ENCODE data around the gene SLC52A1.

The SLC52A1 gene

GRCh38 chr17:5014357-5014756 lies 20.9 kb downstream of the SLC52A1 start:
- Mint-ChIP-seq H3K27ac (no peak overlapping the region), H3K36me3 (peaks cover 56% of the 10 kb centered on the region), H3K27me3 (no peaks in the 10 kb centered on the region), H3K4me3 (no peak overlapping the region), H3K4me1 (peaks cover 18% of the 10 kb centered on the region), H3K9me3 (no peaks in the 10 kb centered on the region)
- ATAC-seq = no peak

GRCh38 chr17:5011928-5012327 lies 23.3 kb downstream of the SLC52A1 start:
- Mint-ChIP-seq H3K27ac (no peak overlapping the region), H3K4me3 (no peak overlapping the region), H3K4me1 (peaks cover 14% of the 10 kb centered on the region), H3K36me3 (peaks cover 66% of the 10 kb centered on the region), H3K27me3 (no peaks in the 10 kb centered on the region), H3K9me3 (no peaks in the 10 kb centered on the region)
- ATAC-seq = peak; percentile 31

DNA sequence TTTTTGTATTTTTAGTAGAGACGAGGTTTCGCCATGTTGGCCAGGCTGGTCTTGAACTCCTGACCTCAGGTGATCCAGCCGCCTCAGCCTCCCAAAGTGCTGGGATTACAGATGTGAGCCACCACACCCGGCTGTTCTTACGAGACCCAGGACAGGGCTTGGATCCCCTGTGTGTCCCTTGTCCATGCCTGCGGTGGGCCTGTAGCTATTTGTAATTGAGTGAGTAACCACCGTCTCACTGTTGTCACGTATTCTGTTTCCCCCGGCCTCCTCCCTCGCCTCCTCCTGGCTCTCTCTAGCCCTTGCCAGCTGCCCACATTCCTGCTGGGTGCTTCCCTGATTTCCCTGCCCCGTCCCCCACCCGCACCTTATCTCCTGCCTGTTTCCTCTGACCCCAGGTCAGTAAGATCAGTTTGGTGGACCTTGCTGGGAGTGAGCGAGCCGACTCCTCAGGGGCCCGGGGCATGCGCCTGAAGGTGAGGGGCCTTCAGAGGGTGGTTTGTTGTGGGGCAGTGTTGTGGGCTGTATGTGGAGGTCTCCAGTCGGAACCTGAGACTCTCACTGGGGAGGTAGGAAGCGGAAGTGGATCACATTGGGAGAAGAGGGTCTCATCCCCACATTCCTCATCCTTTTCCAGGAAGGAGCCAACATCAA lies 31.9 kb downstream of the SLC52A1 start:
- H3K9me3 Mint-ChIP-seq = no peaks in the 10 kb centered on the region
- no peak overlapping the region for H3K27ac Mint-ChIP-seq
- peaks cover 75% of the 10 kb centered on the region for H3K36me3 Mint-ChIP-seq
- H3K4me1 Mint-ChIP-seq = peaks cover 27% of the 10 kb centered on the region
- no peak overlapping the region for H3K4me3 Mint-ChIP-seq
- no peaks in the 10 kb centered on the region for H3K27me3 Mint-ChIP-seq
- no peak for ATAC-seq

DNA sequence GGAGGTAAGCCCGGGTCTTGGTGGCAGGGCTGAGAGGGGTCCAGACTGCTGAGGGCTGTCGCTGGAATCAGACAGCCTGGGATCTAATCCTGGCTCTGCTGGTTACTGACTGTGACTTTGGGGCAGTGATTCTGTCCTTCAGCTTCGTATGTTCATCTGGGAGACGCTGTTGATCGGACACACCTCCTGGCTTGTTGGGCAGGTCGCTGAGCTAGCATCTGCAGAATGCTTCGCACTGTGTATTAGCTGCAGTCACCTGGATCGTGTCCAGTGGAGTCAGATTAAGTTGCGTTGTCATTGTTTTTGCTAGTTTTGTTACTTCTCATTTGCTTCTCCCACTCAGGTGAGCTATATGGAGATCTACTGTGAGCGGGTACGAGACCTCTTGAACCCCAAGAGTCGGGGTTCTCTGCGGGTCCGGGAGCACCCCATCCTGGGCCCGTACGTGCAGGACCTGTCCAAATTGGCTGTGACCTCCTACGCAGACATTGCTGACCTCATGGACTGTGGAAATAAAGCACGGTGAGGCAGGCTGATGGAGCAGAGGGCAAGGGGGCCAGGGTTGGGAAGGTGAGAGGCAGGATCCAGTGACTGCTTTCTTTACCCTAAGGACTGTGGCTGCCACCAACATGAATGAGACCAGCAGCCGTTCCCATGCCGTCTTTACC lies 33.0 kb downstream of the SLC52A1 start:
- H3K27me3 Mint-ChIP-seq = no peaks in the 10 kb centered on the region
- H3K4me1 Mint-ChIP-seq = peaks cover 28% of the 10 kb centered on the region
- H3K4me3 Mint-ChIP-seq = no peak overlapping the region
- H3K9me3 Mint-ChIP-seq = no peaks in the 10 kb centered on the region
- H3K36me3 Mint-ChIP-seq = peaks cover 64% of the 10 kb centered on the region
- no peak overlapping the region for H3K27ac Mint-ChIP-seq
- no peak for ATAC-seq

- H3K27ac Mint-ChIP-seq = peak overlapping the region; percentile 85
- peaks cover 4% of the 10 kb centered on the region for H3K27me3 Mint-ChIP-seq
- peaks cover 34% of the 10 kb centered on the region for H3K4me1 Mint-ChIP-seq
- no peaks in the 10 kb centered on the region for H3K9me3 Mint-ChIP-seq
- no peak for ATAC-seq
- H3K36me3 Mint-ChIP-seq = peaks cover 51% of the 10 kb centered on the region
- H3K4me3 Mint-ChIP-seq = no peak overlapping the region
Observed at GRCh38 chr17:5000237-5000639, 35.0 kb downstream of the SLC52A1 start.

- Mint-ChIP-seq H3K4me3 (peak overlapping the region; percentile 97), H3K36me3 (peaks cover 44% of the 10 kb centered on the region), H3K27me3 (peaks cover 10% of the 10 kb centered on the region), H3K4me1 (peaks cover 34% of the 10 kb centered on the region), H3K9me3 (no peaks in the 10 kb centered on the region), H3K27ac (peak overlapping the region; percentile 85)
- ATAC-seq = no peak
Observed at GRCh38 chr17:4999430-5000093, 35.7 kb downstream of the SLC52A1 start.

- Mint-ChIP-seq H3K4me3 (peak overlapping the region; percentile 97), H3K4me1 (peaks cover 34% of the 10 kb centered on the region), H3K27me3 (peaks cover 10% of the 10 kb centered on the region), H3K9me3 (no peaks in the 10 kb centered on the region), H3K27ac (peak overlapping the region; percentile 85), H3K36me3 (peaks cover 38% of the 10 kb centered on the region)
- ATAC-seq = no peak
Observed at GRCh38 chr17:4998732-4999429, 36.3 kb downstream of the SLC52A1 start.

DNA sequence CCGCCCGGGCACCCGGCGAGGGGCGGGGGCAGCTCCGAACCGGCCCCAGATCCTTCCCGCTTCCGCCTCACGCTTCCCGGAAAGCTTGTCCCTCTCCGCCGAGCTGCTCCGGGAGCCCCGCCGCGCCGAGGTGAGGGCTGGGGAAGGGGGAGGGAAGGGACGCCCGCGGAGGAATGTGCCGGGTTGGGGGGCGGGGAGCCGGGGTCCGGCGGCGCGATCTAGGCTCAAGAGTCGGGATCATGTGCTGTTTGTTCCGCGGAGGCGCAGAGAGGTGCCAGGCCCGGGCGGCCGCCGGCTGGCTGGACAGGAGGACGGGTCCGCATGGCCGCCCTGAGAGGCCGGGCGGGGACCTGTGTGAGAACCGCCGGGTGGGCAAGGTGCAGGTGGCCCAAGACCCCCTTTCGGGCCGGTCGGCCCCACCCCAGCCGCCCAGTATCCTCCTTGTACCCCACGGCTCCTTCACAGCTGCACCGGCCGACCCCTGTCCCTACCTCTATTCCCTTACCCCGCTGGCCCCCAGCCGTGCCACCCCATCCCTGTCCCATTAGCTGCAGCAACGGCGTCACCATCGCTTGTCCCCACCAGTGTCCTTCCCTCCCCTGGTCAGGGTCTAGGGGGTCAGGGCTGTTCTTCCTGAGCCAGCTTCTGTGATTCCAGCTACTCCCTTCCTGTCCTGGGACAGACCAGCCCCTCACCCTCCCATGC lies 37.0 kb downstream of the SLC52A1 start:
- H3K4me1 Mint-ChIP-seq = peaks cover 34% of the 10 kb centered on the region
- peak overlapping the region; percentile 85 for H3K27ac Mint-ChIP-seq
- H3K36me3 Mint-ChIP-seq = peaks cover 30% of the 10 kb centered on the region
- H3K9me3 Mint-ChIP-seq = no peaks in the 10 kb centered on the region
- H3K4me3 Mint-ChIP-seq = peak overlapping the region; percentile 97
- H3K27me3 Mint-ChIP-seq = peaks cover 10% of the 10 kb centered on the region
- ATAC-seq = peak; percentile 21

GRCh38 chr17:4997302-4998026 lies 37.8 kb downstream of the SLC52A1 start, which contains the start of the genes INCA1 and KIF1C:
INCA1 (minus strand) TSS chr17:4997522; CDS start chr17:4994437, 3,085 bp downstream.
KIF1C (plus strand) TSS chr17:4997950; CDS start chr17:5000247, 2,297 bp downstream.
- Mint-ChIP-seq H3K4me3 (peak within 1 kb of the TSS; percentile 97), H3K4me1 (peaks cover 34% of the 10 kb centered on the region), H3K36me3 (peaks cover 23% of the 10 kb centered on the region), H3K27ac (peak within 1 kb of the TSS; percentile 85), H3K27me3 (peaks cover 10% of the 10 kb centered on the region), H3K9me3 (no peaks in the 10 kb centered on the region)
- peak; percentile 96 for ATAC-seq

DNA sequence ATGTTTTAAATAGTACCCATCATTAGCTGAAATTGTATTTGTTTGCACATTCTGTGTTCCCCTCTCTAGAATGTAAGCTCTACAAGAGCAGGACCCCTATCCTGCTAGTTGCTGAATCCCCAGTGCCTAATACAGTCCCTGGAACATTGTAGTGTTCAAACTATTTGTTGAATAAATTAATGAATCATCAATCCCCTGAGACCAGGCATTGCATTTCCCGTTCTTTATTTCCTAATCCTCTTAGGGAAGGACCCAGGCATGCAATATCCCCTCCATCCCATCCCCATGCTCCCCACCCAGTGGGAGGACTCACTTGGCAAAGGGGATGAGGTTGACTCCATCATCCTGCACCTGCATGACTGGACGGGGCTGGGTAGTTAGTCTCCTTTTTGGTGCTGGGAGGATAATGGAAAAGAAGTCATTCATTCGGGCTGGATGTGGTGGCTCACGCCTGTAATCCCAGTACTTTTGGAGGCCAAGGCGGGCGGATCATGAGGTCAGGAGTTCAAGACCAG lies 41.1 kb downstream of the SLC52A1 start:
- ATAC-seq = no peak
- Mint-ChIP-seq H3K4me1 (peaks cover 24% of the 10 kb centered on the region), H3K36me3 (peaks cover 5% of the 10 kb centered on the region), H3K27ac (no peak overlapping the region), H3K27me3 (peaks cover 10% of the 10 kb centered on the region), H3K9me3 (no peaks in the 10 kb centered on the region), H3K4me3 (no peak overlapping the region)

DNA sequence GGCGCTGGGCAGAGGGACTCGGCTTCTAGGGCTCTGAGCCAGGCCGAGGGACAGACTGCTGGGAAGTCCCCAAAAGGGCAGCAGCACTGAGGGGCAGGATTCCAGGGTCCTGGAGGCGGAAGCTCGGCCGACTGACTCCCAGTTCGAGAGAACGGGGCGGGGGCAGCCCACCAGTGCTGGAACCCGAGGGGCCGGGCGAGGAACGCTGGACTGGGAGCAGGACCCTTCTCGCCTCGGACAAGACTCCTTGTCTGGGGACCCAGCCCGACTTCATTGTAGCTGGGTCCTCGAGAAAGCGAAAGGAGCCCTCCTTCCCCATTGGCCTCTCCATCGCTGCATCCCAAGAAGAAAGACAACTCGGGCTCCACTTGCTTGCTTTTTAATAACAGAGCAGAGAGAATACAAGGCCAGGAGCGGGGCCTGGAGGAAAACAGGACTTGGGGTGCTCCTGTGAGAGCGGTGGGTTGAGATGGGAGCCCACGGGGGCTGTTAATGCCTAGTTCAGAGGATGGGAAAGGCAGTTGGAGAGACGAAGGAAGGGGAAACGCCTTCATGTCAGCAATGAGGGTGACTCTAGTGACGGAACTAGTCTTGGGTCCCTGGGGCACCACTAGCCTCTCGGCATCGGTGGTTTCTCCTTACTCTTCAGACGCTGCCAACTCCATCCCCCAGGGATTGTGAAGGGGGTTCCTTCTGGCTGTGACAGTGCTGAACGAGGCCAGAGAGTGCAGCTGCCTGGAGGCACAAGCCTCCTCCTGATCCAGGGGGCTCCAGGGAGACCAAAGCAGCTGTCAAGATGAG lies 47.3 kb downstream of the SLC52A1 start:
- peak overlapping the region; percentile 94 for H3K27ac Mint-ChIP-seq
- H3K9me3 Mint-ChIP-seq = no peaks in the 10 kb centered on the region
- H3K4me3 Mint-ChIP-seq = peak overlapping the region; percentile 94
- H3K4me1 Mint-ChIP-seq = peaks cover 39% of the 10 kb centered on the region
- ATAC-seq = peak; percentile 58
- peaks cover 13% of the 10 kb centered on the region for H3K36me3 Mint-ChIP-seq
- H3K27me3 Mint-ChIP-seq = no peaks in the 10 kb centered on the region

- no peaks in the 10 kb centered on the region for H3K27me3 Mint-ChIP-seq
- peaks cover 44% of the 10 kb centered on the region for H3K4me1 Mint-ChIP-seq
Observed at GRCh38 chr17:4986951-4987766, 48.1 kb downstream of the SLC52A1 start, which contains the start of gene CAMTA2. CAMTA2 (minus strand) TSS chr17:4987675; CDS start chr17:4986222, 1,453 bp downstream.

More at GRCh38 chr17:4986951-4987766, 48.1 kb downstream of the SLC52A1 start, which contains the start of gene CAMTA2:
- H3K27ac Mint-ChIP-seq = peak within 1 kb of the TSS; percentile 94
- H3K4me3 Mint-ChIP-seq = peak within 1 kb of the TSS; percentile 94
- H3K9me3 Mint-ChIP-seq = no peaks in the 10 kb centered on the region
- H3K36me3 Mint-ChIP-seq = peaks cover 21% of the 10 kb centered on the region
- peak; percentile 94 for ATAC-seq

Measured in stimulated activated memory B cell treated with anti-CD40 and anti-IgM and Interleukin-4, amounts not matched to agents 10 μg/mL and 1 μg/mL and 100 μg/mL, for 72 hours (primary cell).